Urothelium cell line (cell line): ENCODE results near the gene ABO.
"Not testable (repeated sequence)": the region's sequence is repeated elsewhere in the genome, so short reads cannot be mapped to it uniquely, and the experiment has no call there.

Experiments
- DNase-seq: peaks from one replicate; pipeline ENCODE4 v3.0.0; 2011; ENCODE audit warnings: low spot score, mixed read lengths
- FAIRE-seq: peaks from 2 replicates; lab custom pipeline; 2011; peaks lifted over from hg19 to GRCh38; lab: Jason Lieb, UNC

Gene ABO

DNA sequence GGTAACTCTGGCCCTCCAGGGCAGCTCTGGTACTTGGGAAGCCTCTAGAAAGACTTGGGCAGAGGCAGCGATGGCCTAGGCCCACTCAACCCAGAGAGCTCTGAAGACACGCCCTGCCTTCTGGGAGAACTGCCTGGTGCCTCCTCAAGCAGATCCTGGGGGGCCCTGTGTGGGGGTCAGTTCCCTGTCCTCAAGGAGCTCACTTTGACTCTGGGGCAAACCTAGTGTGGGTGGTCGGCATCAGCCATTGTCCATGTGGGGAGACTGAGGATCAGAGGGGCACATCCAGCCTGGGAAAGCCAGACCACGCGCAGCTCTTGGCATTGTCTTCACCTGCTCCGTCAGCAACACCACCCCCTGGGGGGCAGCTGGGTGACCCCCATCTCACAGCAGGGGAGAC is 28.0 kb downstream of the ABO start:
- no peak for FAIRE-seq

DNA sequence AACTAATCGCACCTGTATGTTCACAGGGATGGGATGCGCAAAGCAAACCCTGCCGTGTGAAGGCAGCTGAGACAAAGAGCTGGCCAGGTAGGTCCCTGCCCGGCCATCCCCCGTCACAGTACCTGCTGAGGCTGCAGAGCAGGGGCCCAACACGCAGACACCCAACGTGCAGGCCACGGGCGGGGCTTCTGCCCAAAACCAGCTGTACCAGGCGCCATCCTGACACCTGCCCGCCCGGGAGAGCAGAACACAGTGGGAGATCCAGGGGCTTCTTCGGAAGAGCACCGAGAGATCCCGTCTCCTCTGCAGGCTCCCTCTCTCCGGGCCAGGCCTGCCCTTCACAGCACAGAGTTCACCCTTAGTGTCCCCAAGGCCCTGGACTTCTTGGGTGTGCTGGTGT is 28.4 kb downstream of the ABO start:
- no peak for FAIRE-seq
- no peak for DNase-seq

More for the DNA sequence above, 28.0 kb downstream of the ABO start:
- no peak for DNase-seq

- FAIRE-seq (no peak), DNase-seq (no peak)
Observed at GRCh38 chr9:133242991-133243390, 32.0 kb downstream of the ABO start.

DNA sequence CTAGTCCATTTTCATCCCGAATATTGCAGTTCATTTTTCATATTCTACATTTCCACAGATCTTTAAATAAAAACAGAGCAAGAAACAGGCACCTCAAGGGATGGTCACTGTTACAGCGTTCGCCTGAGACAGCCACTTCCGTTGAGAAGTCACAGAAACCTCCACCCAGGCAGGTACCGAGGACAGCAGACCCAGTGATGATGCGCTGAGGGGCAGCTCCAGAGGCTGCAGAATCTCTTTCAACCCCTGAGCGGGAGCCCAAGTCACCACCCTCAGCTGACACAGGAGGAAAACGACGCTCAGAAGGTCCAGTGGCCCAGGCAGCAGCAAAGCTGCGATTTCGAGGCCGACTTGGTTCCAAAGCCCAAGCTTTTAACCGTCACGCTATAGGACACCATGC is 32.8 kb downstream of the ABO start:
- DNase-seq (no peak), FAIRE-seq (no peak)

- FAIRE-seq: no peak
- no peak for DNase-seq
Observed at GRCh38 chr9:133239533-133240090, 35.4 kb downstream of the ABO start.

DNA sequence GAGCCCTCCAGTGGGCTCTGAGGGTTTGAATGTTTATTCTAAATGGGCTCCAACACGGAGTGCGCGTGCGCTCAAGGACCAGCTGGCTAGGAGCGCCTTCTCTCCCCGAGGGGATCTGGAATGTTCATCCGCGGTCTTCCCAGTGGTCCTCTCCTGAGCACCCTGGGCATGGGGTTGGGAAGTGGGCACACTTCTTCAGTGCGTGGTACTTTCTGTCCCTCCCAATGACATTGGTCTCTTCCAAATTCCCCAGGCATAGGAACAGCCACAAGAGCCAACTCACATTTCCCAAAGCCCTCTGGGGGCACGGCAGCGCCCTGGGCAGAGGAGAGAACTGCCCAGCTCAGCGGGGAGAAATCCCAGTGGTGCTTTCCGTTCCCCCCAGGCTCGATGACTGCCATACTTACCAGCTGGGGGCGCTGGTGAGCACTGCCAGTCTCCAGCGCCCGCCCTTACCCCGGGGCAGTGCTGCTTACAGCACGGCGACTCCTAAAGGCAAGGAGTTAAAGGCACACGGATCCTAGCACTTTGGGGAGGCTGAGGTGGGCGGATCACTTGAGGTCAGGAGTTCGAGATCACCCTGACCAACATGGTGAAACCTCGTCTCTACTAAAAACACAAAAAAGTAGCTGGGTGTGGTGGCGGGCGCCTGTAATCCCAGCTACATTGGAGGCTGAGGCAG is 36.0 kb downstream of the ABO start:
- FAIRE-seq (no peak), DNase-seq (peak; percentile 47)

- DNase-seq (no peak), FAIRE-seq (no peak)
Observed at GRCh38 chr9:133238272-133238850, 36.6 kb downstream of the ABO start.

GRCh38 chr9:133237035-133237731 is 37.8 kb downstream of the ABO start:
- no peak for DNase-seq
- FAIRE-seq: no peak

DNA sequence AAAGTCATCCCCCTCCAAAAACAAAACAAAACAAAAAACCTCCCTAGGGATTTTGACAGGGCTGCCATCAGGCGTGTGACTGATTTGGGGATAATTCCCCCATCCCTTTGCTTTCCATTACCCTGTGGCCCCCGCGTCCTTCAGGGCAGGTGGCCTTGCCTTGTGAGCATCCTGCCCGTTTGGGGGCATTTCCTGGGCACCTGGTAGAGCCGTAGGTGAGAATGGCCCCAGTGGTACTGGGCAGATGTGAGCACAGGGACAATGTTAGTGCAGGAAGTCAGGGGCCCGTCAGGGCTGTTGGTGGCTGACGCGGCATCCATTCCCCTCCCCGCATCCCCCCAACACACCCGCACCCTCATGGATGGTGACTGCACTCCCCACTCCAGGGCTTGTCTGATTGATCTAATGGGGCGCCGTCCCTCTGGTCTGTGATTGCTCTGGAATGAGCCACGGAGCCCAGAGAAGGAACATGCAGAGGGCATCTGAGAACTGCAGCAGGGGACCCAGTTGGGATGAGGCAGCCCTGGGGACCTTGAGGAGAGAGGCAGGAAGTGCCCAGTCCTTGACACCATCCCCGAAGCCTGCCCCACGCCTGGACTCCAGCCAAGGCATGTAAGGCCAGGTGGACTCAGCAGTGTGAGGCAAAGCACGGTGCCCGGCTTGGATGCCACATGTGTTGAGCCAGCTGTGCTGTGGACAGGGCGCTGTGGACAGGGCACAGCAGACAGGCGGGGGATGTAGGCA is 38.5 kb downstream of the ABO start:
- FAIRE-seq, DNase-seq: not testable (repeated sequence)

- FAIRE-seq: no peak
Observed at GRCh38 chr9:133235549-133236222, 39.3 kb downstream of the ABO start.

DNA sequence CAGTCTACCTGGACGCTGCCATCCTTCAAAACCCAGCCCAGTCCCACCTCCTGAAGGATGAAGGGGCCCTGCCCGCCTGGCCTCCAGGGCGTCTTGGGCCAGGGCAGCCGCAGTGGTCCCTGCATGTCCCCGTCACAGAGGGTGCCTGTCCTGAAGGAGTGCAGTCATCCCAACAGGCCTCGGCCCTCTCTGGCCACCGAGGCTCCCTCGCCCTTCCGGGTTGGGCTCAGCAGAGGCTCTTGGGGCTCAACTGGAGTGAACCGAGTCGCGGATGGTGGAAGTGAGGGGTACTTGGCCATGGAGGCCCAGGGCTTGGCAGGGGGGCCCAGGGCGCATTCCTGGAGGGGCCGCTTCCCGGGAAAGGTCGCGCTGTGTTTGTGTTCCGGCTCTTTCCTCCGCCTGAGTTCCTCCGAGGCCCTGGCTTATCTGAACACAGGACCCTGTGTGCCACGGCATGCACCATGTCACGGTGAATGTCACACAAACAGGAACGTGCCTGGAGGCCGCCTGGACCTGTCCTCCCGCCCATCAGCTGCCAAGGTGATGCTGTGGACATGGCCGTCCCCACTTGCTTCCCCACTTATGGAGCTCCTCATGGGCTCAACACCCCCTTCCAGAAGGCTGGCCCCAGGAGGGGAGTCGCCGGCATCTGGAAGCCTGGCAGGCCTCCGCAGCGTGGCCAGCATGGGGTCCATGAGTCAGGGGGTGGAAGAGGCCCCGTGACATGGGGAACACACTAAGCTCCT is 40.3 kb downstream of the ABO start:
- DNase-seq: no peak
- FAIRE-seq: no peak

More at GRCh38 chr9:133235549-133236222, 39.3 kb downstream of the ABO start:
- no peak for DNase-seq

- no peak for FAIRE-seq
- DNase-seq: no peak
Observed at GRCh38 chr9:133233681-133234432, 41.1 kb downstream of the ABO start.

DNA sequence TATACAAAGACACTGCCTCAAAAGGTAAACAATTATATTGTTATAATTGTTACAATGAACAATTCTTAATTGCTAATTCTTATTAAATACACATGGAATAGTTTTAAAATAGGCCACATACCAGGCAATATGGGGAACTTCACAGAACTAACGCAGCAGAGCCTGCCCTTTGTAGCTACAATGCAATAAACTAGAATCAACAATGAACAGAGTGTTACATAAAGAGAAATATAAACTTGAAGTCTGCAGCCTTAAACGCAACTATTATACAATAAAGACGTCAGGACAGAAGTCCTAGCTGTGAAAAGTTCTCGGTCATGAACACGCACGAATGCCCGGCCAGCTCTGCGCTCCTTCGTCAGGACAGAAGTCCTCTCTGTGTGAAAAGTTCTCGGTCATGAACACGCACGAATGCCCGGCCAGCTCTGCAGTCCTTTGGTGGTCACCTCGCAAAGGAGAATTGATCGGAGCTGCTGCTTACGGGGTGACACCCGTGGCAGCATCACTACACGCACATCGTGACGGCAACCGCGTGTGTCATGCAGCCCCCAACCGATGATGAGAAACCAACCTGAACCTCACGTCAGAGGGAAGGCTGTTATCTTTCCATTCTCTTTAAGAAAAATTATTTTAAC is 43.0 kb downstream of the ABO start:
- not testable (repeated sequence) for FAIRE-seq, DNase-seq

- not testable (repeated sequence) for DNase-seq, FAIRE-seq
Observed at GRCh38 chr9:133230514-133230913, 44.5 kb downstream of the ABO start.

DNA sequence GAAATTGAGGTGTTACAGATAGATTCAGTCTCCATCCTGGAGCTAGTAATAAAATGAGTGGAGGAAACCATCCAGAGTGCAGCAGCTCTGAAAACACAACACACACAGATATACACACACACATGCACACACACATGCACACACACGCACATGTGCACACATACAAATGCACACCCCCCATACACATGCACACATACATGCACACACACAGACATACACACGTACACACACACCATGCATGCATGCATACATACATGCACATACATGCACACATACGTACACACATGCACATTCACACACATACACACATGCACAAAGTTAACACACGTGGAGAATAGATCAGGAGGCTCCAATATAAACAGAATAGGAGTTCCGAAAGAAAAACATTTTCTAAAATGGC is 44.9 kb downstream of the ABO start:
- peak; percentile 70 for FAIRE-seq
- no peak for DNase-seq

GRCh38 chr9:133228474-133229193 is 46.4 kb downstream of the ABO start:
- FAIRE-seq: peak; percentile 37
- not testable (repeated sequence) for DNase-seq

GRCh38 chr9:133227996-133228395 is 47.0 kb downstream of the ABO start:
- FAIRE-seq, DNase-seq: not testable (repeated sequence)
